ENCODE data around the gene LEPROT. TPM values are rescaled to one million over a fixed set of nuclear protein-coding genes. Genes with fewer than 3 reads are reported as not detected.

Gene LEPROT
- total and polyA plus RNA-seq, 5 donors: 33.0 to 59.1 (median 55.0) TPM

- intact Hi-C loops (cut with DNase I): no loop called here
- DNase-seq (no peak), ATAC-seq (peak in 1 of 2 donors; percentile 66)
- Histone ChIP-seq H3K27ac (ENCODE audit: low read length) (no peak overlapping the region), H3K4me1 (ENCODE audit: control insufficient read depth, insufficient read depth, low read length) (peaks cover 2% of the 10 kb centered on the region), H3K9me3 (ENCODE audit: control insufficient read depth, low read length) (no peaks in the 10 kb centered on the region), H3K4me3 (ENCODE audit: low read length) (no peak overlapping the region), H3K27me3 (ENCODE audit: control insufficient read depth, insufficient read depth) (no peaks in the 10 kb centered on the region)
- 88% methylated on average over 2 of the region's 2 CpGs for WGBS
These were observed 57.2 kb downstream of the LEPROT start for GRCh38 chr1:65477414-65478378.

GRCh38 chr1:65478379-65479026 is 58.0 kb downstream of the LEPROT start:
- ATAC-seq (no peak), DNase-seq (no peak)
- Histone ChIP-seq H3K9me3 (ENCODE audit: control insufficient read depth, low read length) (no peaks in the 10 kb centered on the region), H3K27ac (ENCODE audit: low read length) (no peak overlapping the region), H3K27me3 (ENCODE audit: control insufficient read depth, insufficient read depth) (no peaks in the 10 kb centered on the region), H3K4me1 (ENCODE audit: control insufficient read depth, insufficient read depth, low read length) (peaks cover 2% of the 10 kb centered on the region), H3K4me3 (ENCODE audit: low read length) (no peak overlapping the region)
- WGBS: 66% methylated on average over 3 of the region's 3 CpGs
- intact Hi-C loops (cut with DNase I): no loop called here

- H3K27ac ChIP-seq (ENCODE audit: low read length): no peak overlapping the region
- peaks cover 2% of the 10 kb centered on the region for H3K4me1 ChIP-seq (ENCODE audit: control insufficient read depth, insufficient read depth, low read length)
- H3K4me3 ChIP-seq (ENCODE audit: low read length): no peak overlapping the region
- intact Hi-C loops (cut with DNase I): no loop called here
- H3K9me3 ChIP-seq (ENCODE audit: control insufficient read depth, low read length): no peaks in the 10 kb centered on the region
- H3K27me3 ChIP-seq (ENCODE audit: control insufficient read depth, insufficient read depth): no peaks in the 10 kb centered on the region
- 92% methylated on average over 4 of the region's 4 CpGs for WGBS
- no peak for DNase-seq
- no peak for ATAC-seq
These were observed 59.2 kb downstream of the LEPROT start for GRCh38 chr1:65479554-65480204.

GRCh38 chr1:65480684-65481405 is 60.4 kb downstream of the LEPROT start:
- Histone ChIP-seq H3K9me3 (ENCODE audit: control insufficient read depth, low read length) (no peaks in the 10 kb centered on the region), H3K4me1 (ENCODE audit: control insufficient read depth, insufficient read depth, low read length) (peaks cover 2% of the 10 kb centered on the region), H3K4me3 (ENCODE audit: low read length) (no peak overlapping the region), H3K27me3 (ENCODE audit: control insufficient read depth, insufficient read depth) (no peaks in the 10 kb centered on the region), H3K27ac (ENCODE audit: low read length) (no peak overlapping the region)
- DNase-seq (no peak), ATAC-seq (no peak)
- intact Hi-C loops (cut with DNase I): no loop called here
- WGBS: 86% methylated on average over 4 of the region's 4 CpGs

GRCh38 chr1:65483993-65484754 is 63.7 kb downstream of the LEPROT start:
- DNase-seq (no peak), ATAC-seq (no peak)
- no peak overlapping the region for H3K4me3 ChIP-seq (ENCODE audit: low read length)
- no peaks in the 10 kb centered on the region for H3K9me3 ChIP-seq (ENCODE audit: control insufficient read depth, low read length)
- H3K27me3 ChIP-seq (ENCODE audit: control insufficient read depth, insufficient read depth): no peaks in the 10 kb centered on the region
- WGBS: 85% methylated on average over 8 of the region's 8 CpGs
- H3K27ac ChIP-seq (ENCODE audit: low read length): no peak overlapping the region
- H3K4me1 ChIP-seq (ENCODE audit: control insufficient read depth, insufficient read depth, low read length): no peaks in the 10 kb centered on the region
- intact Hi-C loops (cut with DNase I): no loop called here

Other genes starting within 250 kb of the LEPROT start
- gene DNAJC6, start 111.1 kb upstream of the LEPROT start, total RNA-seq: 10 to 100 TPM; 17.7 to 26.8 (median 24.5) TPM
- 6.1 TPM for gene DNAJC6, start 111.1 kb upstream of the LEPROT start, polyA plus RNA-seq
- gene LEPR, start within 50 bp of the LEPROT start, total RNA-seq: 10 to 100 TPM; 10.2 to 27.3 (median 16.2) TPM
- gene LEPR, start within 50 bp of the LEPROT start, polyA plus RNA-seq: 3.9 TPM

Measured in right cardiac atrium (tissue), 5 donors.